ENCODE measurements around the gene UROS. TPM values are rescaled to one million over a fixed set of nuclear protein-coding genes. Genes with fewer than 3 reads are reported as not detected.

Gene UROS
- total RNA-seq, 1 donor = 23.3 TPM

DNA sequence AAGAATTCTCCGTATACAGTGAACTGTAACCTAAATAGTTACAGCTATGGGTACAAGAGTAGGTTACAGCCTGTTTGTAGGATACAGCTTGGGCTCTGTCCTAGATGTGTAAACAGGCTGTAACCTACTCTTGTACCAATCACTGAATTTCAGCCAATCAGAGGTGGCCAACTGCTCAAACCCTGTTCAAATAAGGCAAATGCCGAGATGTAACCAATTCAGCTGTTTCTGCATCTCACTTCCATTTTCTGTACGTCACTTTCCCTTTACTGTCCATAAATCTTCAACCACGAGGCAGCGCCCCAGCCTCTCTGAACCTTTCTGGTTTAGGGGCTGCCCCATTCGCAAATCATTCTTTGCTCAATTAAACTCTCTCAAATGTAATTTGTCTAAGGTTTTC is 39.1 kb downstream of the UROS start:
- Histone ChIP-seq H3K9me3 (ENCODE audit: low read depth, low read length) (no peaks in the 10 kb centered on the region), H3K27me3 (ENCODE audit: insufficient read depth, low read length) (no peaks in the 10 kb centered on the region), H3K4me3 (ENCODE audit: low read length) (no peak overlapping the region), H3K4me1 (ENCODE audit: insufficient read depth, low read length) (peaks cover 11% of the 10 kb centered on the region)

DNA sequence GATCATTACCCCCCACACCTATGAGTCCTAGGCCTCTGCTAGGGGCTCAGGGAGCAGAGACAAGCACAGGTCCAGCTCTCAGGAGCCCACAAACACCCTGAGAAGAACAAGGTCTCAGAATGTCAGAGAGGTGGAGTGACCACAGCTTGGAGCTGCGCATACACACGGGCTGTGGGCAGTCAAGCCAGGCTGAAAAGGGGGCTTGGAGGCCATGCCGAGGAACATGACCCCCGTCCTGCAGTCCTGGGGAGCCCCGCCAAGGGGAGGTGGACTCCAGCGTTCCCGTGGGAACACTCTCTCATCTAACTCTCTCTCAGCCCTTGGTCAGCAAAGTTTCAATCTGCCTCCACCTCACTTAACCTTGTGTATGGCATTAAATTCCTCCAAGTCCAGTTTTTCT is 39.6 kb downstream of the UROS start:
- H3K9me3 ChIP-seq (ENCODE audit: low read depth, low read length) = no peaks in the 10 kb centered on the region
- H3K4me3 ChIP-seq (ENCODE audit: low read length) = no peak overlapping the region

DNA sequence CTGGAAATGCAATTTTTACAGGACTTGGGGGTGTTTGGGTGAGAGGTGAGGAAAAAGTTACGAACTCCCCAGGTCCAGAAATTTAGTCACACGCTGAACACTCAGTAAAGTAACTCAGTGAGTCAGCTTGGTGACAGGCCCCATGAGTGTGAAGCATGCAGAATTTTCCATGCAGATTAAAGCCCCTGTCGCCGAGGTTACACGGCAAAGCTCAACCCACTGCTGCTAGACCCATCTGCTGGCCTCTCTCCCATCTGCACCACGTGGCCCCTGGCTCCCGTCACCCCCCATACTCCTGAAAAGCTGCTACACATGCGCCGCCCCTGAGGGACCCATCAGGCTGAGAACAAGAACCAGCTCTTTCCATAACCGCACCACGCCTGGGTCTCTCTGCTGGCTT is 40.4 kb downstream of the UROS start:
- Histone ChIP-seq H3K27me3 (ENCODE audit: insufficient read depth, low read length) (no peaks in the 10 kb centered on the region), H3K4me1 (ENCODE audit: insufficient read depth, low read length) (no peaks in the 10 kb centered on the region), H3K9me3 (ENCODE audit: low read depth, low read length) (no peaks in the 10 kb centered on the region), H3K4me3 (ENCODE audit: low read length) (no peak overlapping the region)

More for the DNA sequence above, 39.6 kb downstream of the UROS start:
- H3K27me3 ChIP-seq (ENCODE audit: insufficient read depth, low read length) = no peaks in the 10 kb centered on the region
- H3K4me1 ChIP-seq (ENCODE audit: insufficient read depth, low read length) = peaks cover 7% of the 10 kb centered on the region

DNA sequence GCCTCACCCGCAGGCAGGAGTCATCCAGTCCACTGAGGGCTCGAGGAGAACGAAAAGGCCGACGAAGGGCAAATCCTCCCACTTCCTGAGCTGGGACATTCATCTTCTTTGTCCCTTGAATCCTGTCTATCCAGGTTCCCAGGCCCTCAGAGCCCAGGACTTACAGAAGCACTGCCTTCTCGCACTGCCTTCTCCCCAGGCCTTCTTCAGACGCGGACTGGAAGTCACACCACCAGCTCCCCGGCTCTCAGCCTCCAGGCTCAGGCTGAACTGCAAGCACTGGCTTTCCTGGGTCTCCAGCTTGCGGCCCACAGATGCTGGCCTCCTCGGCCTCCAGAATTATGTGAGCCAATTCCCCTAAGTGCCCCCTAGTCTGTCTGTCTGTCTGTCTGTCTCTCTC is 41.0 kb downstream of the UROS start:
- Histone ChIP-seq H3K4me1 (ENCODE audit: insufficient read depth, low read length) (no peaks in the 10 kb centered on the region), H3K9me3 (ENCODE audit: low read depth, low read length) (no peaks in the 10 kb centered on the region), H3K4me3 (ENCODE audit: low read length) (no peak overlapping the region), H3K27me3 (ENCODE audit: insufficient read depth, low read length) (no peaks in the 10 kb centered on the region)

DNA sequence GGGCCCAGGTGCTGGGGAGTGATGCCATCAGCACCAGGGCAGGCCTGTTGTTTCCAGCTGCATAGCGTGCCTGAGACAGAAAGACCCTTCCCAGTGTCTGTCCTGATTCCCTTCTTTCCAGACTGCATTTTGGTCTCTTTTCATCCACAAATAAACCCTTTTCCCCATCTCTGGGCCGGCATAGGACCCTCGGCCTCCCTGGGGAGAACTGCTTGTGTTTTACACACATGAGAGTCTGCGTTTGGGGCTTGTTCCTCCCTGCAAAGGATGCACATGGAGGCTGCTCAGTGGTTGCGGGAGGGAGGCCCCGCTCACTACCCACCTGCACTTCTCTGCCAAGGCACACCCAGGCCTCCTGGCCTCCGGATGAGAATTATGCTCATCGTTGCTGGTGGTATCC is 41.7 kb downstream of the UROS start:
- H3K9me3 ChIP-seq (ENCODE audit: low read depth, low read length) = no peaks in the 10 kb centered on the region
- no peaks in the 10 kb centered on the region for H3K4me1 ChIP-seq (ENCODE audit: insufficient read depth, low read length)
- no peak overlapping the region for H3K4me3 ChIP-seq (ENCODE audit: low read length)
- H3K27me3 ChIP-seq (ENCODE audit: insufficient read depth, low read length) = no peaks in the 10 kb centered on the region

DNA sequence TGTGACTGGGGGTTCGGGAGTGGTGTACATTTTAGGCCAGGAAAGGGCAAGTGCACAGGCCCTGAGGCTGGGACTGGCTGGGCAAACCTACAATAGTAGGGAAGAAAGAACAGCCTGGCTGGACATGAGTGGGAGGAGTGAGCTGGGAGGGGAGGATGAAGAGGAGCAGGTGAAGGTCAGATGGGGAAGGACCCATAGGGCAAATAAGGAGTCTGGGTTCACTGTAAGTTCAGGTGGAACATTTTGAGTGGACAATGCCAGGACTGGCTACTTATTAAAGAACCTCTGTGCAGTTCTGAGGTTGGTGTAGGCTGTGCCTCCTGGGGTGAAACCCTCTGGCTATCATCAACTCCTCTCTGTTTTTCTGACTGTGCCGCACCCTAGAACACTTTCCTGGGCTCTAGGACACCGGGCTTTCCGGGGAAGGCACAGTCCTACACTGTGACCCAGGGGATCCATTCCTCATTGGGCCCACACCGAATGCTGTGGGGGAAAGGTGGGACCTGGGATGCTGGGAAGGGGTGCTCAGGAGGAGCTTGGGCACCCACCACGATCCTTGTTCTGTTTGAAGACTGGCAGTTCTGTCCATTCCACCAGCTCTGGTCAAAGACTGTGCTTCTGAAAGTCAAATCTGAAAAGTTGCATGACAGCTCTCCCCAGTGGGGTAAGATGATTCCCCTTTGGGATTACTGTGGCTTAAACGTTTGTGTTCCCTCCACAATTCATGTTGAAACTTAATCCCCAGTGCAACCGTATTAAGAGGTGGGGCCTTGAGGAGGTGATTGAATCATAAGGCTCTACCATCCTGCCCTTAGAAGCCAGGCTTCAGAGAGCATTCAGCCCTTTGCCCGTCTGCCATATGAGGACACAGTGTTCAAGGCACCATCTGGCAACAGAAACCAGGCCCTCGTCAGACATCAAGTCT is 43.4 kb downstream of the UROS start:
- no peaks in the 10 kb centered on the region for H3K9me3 ChIP-seq (ENCODE audit: low read depth, low read length)
- H3K4me1 ChIP-seq (ENCODE audit: insufficient read depth, low read length) = no peaks in the 10 kb centered on the region
- H3K4me3 ChIP-seq (ENCODE audit: low read length) = no peak overlapping the region
- no peaks in the 10 kb centered on the region for H3K27me3 ChIP-seq (ENCODE audit: insufficient read depth, low read length)

DNA sequence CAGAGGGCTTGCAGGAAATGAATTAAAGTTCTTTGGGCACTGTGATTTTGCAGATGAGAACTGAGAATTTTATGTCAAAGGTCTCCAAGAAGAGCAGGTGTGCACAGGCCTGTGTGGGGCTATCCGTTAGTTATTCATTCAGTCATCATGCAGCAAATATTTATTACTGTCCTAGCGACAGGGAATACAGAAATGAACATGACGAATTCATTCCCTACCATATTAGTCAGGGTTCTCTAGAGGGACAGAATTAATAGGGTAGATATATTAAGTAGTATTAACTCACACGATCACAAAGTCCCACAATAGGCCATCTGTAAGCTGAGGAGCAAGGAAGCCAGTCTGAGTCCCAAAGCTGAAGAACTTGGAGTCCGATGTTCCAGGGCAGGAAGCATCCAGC is 44.5 kb downstream of the UROS start:
- H3K4me1 ChIP-seq (ENCODE audit: insufficient read depth, low read length) = no peaks in the 10 kb centered on the region
- H3K9me3 ChIP-seq (ENCODE audit: low read depth, low read length) = no peaks in the 10 kb centered on the region
- H3K4me3 ChIP-seq (ENCODE audit: low read length) = no peak overlapping the region
- no peaks in the 10 kb centered on the region for H3K27me3 ChIP-seq (ENCODE audit: insufficient read depth, low read length)

DNA sequence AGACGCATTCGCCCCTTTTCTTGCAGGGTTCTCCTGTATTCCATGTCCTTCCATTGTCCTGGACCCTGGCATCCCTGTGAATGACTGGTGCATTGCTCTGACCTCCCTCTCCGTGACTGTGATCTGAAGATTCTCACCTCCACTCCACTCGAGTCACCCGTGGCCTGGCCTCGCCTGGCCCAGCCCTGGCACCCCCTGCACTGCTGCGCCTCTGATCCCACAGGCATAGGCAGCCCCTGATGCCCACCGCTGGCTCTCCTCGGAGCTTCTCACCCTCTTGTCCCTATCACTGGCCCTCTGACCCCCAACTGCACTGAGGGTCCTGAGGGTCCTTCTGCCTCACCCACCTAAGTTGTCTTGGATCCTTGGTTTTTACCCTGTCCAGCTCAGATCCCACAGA is 45.3 kb downstream of the UROS start:
- Histone ChIP-seq H3K27me3 (ENCODE audit: insufficient read depth, low read length) (no peaks in the 10 kb centered on the region), H3K9me3 (ENCODE audit: low read depth, low read length) (no peaks in the 10 kb centered on the region), H3K4me1 (ENCODE audit: insufficient read depth, low read length) (no peaks in the 10 kb centered on the region), H3K4me3 (ENCODE audit: low read length) (no peak overlapping the region)

DNA sequence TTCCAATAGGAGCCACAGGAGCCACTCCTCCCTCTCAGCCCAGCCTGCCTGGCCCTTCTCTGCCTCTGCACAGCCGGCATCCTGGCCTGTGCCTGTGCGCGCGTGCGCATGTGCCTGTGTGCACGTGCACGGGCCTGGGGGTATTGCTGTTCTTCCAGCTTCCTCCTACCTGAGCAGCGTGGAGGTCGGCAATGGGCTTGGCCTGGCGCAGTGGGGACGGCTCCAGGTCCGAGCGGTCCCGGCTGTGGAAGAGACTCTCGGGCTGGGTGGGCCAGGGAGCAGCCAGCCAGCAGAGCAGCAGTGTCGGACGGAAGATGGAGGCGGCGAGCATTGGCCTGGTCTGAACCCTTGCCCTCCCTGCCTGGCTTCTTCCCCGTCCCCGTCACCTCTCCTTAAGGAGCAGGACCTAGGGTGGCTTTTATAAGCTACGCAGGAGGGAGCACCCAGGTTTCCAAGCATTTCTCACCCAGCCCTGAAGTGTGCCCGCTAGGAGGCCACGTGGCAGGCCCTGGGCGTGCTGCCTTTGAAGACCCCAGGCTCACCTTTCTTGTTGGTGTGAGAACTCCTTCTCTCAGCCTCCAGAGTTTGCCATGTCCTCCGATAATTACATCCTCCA is 47.5 kb downstream of the UROS start, which contains the start of gene MMP21:
Gene MMP21, minus strand, starts transcription at position 331 of the 616 bp plus-strand sequence. Its CDS starts 0 bp downstream, at position 331.
- Histone ChIP-seq H3K4me1 (ENCODE audit: insufficient read depth, low read length) (no peaks in the 10 kb centered on the region), H3K9me3 (ENCODE audit: low read depth, low read length) (no peaks in the 10 kb centered on the region), H3K4me3 (ENCODE audit: low read length) (no peak within 1 kb of the TSS), H3K27me3 (ENCODE audit: insufficient read depth, low read length) (no peaks in the 10 kb centered on the region)

DNA sequence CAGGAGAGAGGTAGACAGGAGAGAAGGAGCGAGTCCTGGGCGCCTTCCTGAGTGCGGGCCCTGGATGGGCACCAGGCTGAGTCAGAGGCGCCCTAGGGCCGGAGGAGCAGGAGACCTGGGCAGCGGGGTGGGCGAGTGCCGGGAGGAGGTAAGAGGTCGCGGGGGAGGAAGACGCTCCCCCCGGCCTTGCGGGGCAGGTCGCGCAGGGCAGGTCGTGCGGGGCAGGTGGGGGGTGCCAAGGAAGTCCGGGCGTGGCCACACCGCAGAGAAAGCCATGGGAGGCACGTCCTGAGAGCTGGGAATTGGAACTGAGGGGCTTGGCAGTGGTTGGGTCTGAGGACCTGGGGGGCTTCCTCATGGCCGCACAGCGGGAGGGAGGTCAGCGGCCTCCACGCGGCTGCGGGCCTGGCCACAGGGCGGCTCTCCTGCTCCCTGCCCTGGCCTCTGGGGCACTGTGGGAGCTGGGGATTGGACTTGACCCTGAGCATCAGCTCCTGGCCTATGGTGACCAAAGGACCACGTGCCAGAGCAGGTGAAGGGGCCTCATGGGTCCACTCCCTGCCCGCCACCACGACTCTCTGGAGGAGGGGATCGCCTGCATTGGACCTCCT is 48.4 kb downstream of the UROS start:
- no peak overlapping the region for H3K4me3 ChIP-seq (ENCODE audit: low read length)
- no peaks in the 10 kb centered on the region for H3K27me3 ChIP-seq (ENCODE audit: insufficient read depth, low read length)
- no peaks in the 10 kb centered on the region for H3K4me1 ChIP-seq (ENCODE audit: insufficient read depth, low read length)
- H3K9me3 ChIP-seq (ENCODE audit: low read depth, low read length) = no peaks in the 10 kb centered on the region

DNA sequence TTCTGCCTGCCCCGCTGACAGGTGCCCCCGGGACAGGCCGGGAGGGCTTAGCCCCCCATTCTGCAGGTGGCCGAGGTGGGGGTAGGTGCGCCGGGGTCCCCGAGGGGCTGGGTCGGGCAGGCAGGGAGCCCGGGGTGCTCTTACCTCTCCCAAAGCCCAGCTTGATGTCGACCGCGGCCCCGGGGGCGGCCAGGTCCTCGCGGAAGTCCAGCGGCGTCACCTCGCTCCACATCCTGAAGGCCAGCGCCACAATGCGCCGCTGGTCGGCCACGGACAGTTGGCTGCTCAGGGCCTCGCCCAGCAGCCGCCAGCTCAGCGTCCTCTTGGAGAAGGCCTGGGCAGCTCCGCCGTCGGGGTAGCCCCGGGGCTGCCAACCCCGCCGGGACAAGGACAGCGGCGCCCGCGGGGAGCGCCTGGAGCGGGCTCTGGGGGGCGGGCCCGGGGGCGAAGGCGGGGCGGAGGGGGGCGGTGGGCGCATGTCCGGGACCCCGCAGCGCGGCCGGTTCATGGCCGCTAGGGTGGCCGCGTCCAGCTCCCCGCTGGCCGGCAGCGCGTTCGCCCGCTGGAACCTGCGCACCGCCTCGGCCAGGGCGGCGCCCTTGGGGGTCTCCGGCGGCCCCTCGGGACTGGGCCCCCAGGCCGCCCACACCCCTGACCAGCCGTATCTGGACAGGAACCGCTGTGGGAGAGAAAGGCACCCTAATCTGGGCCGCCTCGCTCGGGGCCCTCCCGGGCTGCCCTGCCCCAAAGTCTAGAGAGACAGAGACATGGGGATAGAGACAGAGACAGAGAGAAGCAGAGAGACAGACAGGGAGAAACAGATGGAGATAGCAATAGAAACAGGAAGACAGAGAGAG is 49.1 kb downstream of the UROS start:
- no peaks in the 10 kb centered on the region for H3K9me3 ChIP-seq (ENCODE audit: low read depth, low read length)
- no peaks in the 10 kb centered on the region for H3K27me3 ChIP-seq (ENCODE audit: insufficient read depth, low read length)
- H3K4me3 ChIP-seq (ENCODE audit: low read length) = no peak overlapping the region
- no peaks in the 10 kb centered on the region for H3K4me1 ChIP-seq (ENCODE audit: insufficient read depth, low read length)

DNA sequence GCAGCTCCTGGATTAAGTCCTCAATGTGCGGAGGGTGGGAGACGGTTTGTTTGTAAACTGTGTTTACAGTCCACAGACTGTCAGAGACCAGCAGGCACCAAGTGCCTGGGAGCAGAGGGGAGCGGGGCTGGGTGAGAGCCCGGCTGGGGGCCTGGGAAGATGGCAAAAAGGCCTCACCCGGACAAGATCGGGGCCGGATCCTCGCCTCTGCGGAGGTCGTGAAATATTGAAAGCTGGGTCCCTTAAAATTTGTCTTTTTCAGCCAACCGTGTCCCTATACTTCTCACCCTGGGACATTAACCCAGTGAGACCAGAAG is 50.2 kb downstream of the UROS start:
- Histone ChIP-seq H3K27me3 (ENCODE audit: insufficient read depth, low read length) (no peaks in the 10 kb centered on the region), H3K9me3 (ENCODE audit: low read depth, low read length) (no peaks in the 10 kb centered on the region), H3K4me1 (ENCODE audit: insufficient read depth, low read length) (no peaks in the 10 kb centered on the region), H3K4me3 (ENCODE audit: low read length) (no peak overlapping the region)

DNA sequence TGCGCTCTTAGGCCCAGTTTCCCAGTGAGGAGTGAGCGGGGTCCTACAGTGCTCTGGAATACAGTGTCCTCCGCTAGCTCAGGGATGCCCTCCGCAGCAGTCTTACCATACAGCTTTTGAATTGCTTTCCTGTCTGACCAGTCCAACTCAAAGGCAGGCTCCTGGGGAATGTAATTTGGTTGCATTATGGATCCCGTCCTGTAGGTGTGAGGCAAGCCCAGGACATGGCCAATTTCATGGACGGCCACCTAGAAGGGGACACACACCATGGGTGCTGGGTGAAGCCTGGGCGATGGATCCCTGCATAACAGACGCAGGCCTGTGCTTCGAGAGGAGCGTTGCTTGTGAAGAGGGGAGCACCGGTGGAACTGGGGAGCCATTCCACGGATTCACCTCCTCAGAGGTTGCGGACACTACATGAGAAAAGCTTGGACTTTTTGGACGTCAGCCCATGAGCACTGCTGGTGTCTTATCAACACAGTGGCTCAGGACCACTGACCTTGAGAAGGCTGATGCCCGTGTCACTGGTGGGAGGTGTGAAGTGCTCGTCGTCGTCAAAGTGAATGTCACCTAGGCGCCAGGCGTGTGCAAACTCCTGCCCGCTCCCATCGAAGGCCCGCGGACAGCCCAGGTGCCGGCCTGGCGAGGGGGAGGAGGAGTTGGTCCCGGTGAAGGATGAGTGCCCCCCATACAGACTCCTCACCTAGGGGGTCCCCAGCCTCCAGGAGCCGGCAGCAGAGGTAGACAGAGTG is 50.8 kb downstream of the UROS start:
- Histone ChIP-seq H3K4me3 (ENCODE audit: low read length) (no peak overlapping the region), H3K4me1 (ENCODE audit: insufficient read depth, low read length) (no peaks in the 10 kb centered on the region), H3K27me3 (ENCODE audit: insufficient read depth, low read length) (no peaks in the 10 kb centered on the region), H3K9me3 (ENCODE audit: low read depth, low read length) (no peaks in the 10 kb centered on the region)

DNA sequence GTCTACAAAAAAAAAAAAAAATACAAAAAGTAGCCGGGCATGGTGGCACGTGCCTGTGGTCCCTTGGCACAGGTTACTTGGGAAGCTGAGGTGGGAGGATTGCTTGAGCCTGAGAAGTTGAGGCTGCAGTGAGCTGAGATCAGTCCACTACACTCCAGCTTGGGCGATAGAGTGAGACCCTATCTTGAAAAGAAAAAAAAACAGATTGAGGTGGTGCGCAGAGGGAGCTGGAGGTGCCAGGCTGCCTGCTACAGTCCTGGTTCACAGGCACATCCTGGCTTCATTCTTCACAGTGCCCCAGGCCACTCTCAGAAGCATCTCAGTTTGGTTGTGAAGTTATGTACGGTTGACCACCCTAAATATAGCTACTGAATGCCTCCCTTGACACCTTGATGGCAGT is 52.2 kb downstream of the UROS start:
- Histone ChIP-seq H3K27me3 (ENCODE audit: insufficient read depth, low read length) (no peaks in the 10 kb centered on the region), H3K4me1 (ENCODE audit: insufficient read depth, low read length) (no peaks in the 10 kb centered on the region), H3K4me3 (ENCODE audit: low read length) (no peak overlapping the region), H3K9me3 (ENCODE audit: low read depth, low read length) (no peaks in the 10 kb centered on the region)

Measured in mononuclear cell (primary cell).